Dermis lymphatic vessel endothelial cell (primary cell): ENCODE measurements around the gene LIPJ. TPM values are rescaled to one million over a fixed set of nuclear protein-coding genes. Genes with fewer than 3 reads are reported as not detected.

ENCODE experiments used
- total RNA-seq: library from RNA; depleted of rRNA; stranded (reverse); fragments of >200 nt; gene quantifications from 2 replicates; pipeline ENCODE4 v1.2.1, GENCODE V29; 2014

Gene LIPJ, protein sequence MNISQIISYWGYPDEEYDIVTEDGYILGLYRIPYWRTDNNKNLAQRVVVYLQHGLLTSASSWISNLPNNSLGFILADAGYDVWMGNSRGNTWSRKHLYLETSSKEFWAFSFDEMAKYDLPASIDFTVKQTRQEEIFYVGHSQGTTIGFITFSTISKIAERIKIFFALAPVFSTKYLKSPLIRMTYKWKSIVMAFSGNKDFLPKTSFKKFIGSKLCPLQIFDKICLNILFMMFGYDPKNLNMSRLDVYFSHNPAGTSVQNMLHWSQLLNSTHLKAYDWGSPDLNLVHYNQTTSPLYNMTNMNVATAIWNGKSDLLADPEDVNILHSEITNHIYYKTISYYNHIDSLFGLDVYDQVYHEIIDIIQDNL
- not detected in 2 replicates for total RNA-seq

DNA sequence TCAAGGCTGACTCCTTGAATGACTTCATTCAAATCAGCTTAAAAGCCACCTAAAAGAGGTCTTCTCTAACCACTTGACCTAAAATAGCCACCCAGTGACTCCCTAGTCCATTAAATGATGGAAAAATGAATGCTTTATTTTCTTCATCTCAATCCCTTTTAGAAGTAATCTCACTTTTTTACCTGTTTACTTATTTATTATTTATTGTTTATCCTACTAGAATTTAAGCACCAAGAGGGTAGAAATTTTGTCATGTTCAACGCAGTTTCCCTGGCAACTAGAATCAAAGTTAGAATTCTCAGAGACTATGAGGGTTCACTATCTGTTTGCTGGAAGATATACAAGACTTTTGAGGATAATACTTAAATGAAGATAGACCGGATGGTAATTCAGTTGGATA is at the start of gene LIPJ:
Gene LIPJ (plus strand): TSS at position 301 of the 400 bp plus-strand sequence. CDS start 3,926 bp downstream, outside the sequence.

DNA sequence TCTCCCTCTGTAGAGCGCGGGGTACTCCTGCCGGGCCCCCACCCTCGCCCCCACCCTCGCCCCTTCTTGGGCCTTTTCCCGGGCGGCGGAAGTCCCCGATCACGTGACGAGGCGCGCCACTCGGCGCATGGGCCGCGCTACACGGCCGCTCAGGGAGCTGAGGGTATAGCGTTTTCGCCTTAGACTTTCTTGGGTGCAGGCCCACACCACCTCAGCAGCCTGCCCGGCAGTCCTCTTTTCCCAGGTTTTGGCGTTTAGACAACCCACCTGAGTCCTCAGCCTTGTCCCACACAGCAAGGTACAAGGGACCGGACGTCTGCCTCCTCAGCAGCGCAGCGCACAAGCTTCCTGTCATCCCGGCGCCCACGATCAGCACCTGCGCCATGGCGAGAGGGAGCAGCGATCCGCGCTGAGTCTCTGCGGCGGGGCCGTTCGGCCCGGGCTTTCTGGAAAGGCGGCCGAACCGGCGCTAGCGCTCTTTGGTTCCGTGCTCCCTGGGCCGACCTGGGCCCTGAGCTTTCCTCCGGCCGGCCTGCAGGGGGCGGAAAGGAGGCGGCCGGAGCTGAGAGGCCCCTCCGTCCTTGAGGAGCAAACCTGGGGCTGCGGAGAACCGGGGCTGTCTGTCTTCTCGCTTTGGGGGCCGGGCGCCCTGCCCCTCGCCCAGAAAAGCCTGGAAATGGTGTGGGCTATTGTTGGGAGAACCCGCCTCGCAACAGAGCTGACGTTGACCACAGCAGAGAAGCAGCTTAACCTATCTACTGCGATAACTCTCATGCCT is 3.6 kb upstream of the LIPJ start, which contains the start of gene RNLS:
Gene RNLS (minus strand): TSS at position 513 of the 778 bp plus-strand sequence.

Other genes with a start within 250 kb of the LIPJ start
- 0.54 and 0.60 TPM in 2 replicates for gene RNLS, start 3.4 kb upstream of the LIPJ start, total RNA-seq
- not detected in 2 replicates for gene LIPF, start 77.7 kb downstream of the LIPJ start, total RNA-seq
- gene LIPK, start 119.5 kb downstream of the LIPJ start, total RNA-seq, result not detected in 2 replicates
- not detected in 2 replicates for gene LIPN, start 173.3 kb downstream of the LIPJ start, total RNA-seq
- not detected in 2 replicates for gene LIPM, start 216.0 kb downstream of the LIPJ start, total RNA-seq